ENCODE data around the gene ABAT. TPM values are rescaled to one million over a fixed set of nuclear protein-coding genes. Genes with fewer than 3 reads are reported as not detected.
A peak's percentile ranks its signal among the peaks of the same experiment; 100 is the strongest.

ABAT gene
- total RNA-seq, 8 experiments from 2014 or later: 21.2 to 125 (median 84.4) TPM

DNA sequence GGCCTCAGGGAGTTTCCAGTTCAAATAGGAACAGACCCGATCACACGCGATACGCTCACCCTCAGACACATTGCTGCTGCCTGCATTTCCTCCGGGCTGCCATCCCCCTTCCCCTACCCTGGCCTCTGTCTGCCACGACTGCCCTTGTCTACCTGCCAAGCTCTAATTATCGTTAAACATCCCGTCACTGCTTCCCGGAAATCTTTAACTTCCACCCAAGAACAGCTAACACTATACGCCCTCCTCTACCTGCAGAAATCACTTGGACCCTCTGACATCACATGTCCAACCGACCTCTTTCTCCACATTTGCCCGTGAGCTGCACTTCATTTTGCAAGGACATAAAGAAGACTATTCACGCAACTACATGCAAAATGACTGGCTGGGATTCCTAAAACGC lies 40.4 kb downstream of the ABAT start:
- H3K4me3 ChIP-seq: peak overlapping the region in 3 of 5 donors; percentile 29 to 41 (median 37)
- ATAC-seq (replicated peaks in 6 of 8): no peak
- H3K27ac ChIP-seq: peak overlapping the region; percentile 89 to 93
- in situ Hi-C loops (cut with MboI; ENCODE audit: low pct_unique_long_range_greater_than_20kb in 2 of 9, low sequenced_read_pairs in 9 of 9, unreplicated experiment in 9 of 9): no loop called here
- peaks cover 62 to 71% of the 10 kb centered on the region in 2 donors for H3K4me1 ChIP-seq (replicated peaks in 1 of 2)
- 46 to 88% (median 76%) methylated on average over 3 to 14 of the region's 14 CpGs; no CpG with 5 or more reads in 2 of the 10 experiments for WGBS, 10 experiments

DNA sequence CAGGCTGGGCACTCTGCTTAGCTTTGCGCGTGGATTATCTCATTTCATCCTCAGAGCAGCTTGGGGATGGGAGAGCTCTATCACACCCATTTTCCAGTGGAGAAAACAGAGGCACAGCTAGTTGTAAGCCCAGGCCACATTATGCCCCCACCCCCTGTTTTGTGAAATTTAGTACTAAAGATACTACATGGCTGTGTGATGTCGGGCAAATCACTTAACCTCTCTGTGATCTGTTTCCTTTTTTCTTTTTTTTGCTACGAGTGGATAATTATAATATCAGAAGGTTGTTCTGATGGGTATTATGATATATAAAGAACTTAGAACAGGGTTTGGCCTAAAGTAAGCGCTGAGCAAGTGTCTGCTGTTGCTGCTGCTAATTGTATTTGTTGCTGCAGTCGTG lies 41.6 kb downstream of the ABAT start:
- no peak overlapping the region for H3K4me3 ChIP-seq
- in situ Hi-C loops (cut with MboI; ENCODE audit: low pct_unique_long_range_greater_than_20kb in 2 of 9, low sequenced_read_pairs in 9 of 9, unreplicated experiment in 9 of 9): no loop called here
- WGBS, 10 experiments: 50 to 100% (median 93%) methylated on average over 1 to 4 of the region's 6 CpGs; no CpG with 5 or more reads in 1 of the 10 experiments

DNA sequence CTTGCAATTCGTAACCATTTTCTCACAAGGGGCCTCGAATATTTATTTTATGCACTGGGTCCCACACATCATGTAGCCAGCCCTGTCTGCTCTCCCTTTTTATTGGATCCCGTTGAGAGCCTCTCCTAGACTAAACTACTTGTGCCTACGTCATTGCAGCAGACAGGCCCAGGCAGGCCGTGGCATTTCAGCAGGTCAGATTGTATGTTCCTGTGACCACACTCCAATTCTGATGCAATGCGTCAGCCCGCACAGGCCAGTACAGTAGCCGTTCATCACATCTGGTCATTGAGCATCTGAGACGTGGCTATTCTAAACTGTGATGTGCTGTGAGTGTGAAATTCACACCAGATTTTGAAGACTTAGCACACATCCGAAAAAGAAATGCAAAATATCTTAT lies 42.2 kb downstream of the ABAT start:
- peak overlapping the region; percentile 71 to 76 for H3K27ac ChIP-seq
- peaks cover 59 to 73% of the 10 kb centered on the region in 2 donors for H3K4me1 ChIP-seq (replicated peaks in 1 of 2)
- peak in 5 of 8 experiments; percentile 35 to 61 (median 44) for ATAC-seq (replicated peaks in 6 of 8)
- in situ Hi-C loops (cut with MboI; ENCODE audit: low pct_unique_long_range_greater_than_20kb in 2 of 9, low sequenced_read_pairs in 9 of 9, unreplicated experiment in 9 of 9): no loop called here
- no peak overlapping the region for H3K4me3 ChIP-seq
- 54 to 100% (median 69%) methylated on average over 1 to 8 of the region's 10 CpGs; no CpG with 5 or more reads in 3 of the 10 experiments for WGBS, 10 experiments

More for the DNA sequence above, 41.6 kb downstream of the ABAT start:
- H3K4me1 ChIP-seq (replicated peaks in 1 of 2): peaks cover 59 to 70% of the 10 kb centered on the region in 2 donors
- H3K27ac ChIP-seq: peak overlapping the region; percentile 71 to 76
- no peak for ATAC-seq (replicated peaks in 6 of 8)

DNA sequence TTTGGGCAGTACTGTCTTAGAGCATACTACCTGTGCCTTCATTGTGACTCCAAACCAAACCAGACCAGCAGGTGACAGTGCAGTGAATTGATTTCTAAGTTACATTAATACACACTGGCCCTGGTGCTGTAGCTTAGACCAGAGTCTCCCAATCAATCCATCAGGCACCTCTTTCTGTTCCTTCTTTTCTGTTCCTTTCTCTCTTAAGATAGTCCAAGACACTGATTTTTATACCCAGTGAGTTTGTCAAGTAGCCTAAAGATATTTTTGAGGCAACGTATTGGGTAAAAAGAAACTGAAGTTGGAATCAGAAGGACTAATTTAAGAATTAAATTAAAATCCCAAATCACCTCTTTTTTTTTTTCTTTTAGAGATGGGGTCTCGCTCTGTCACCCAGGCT lies 43.1 kb downstream of the ABAT start:
- Histone ChIP-seq H3K27ac (no peak overlapping the region), H3K4me3 (no peak overlapping the region), H3K4me1 (replicated peaks in 1 of 2) (peaks cover 58 to 73% of the 10 kb centered on the region in 2 donors)
- WGBS, 10 experiments: 20 to 100% (median 91%) methylated on average over 1 to 2 of the region's 2 CpGs; no CpG with 5 or more reads in 2 of the 10 experiments
- no peak for ATAC-seq (replicated peaks in 6 of 8)
- in situ Hi-C loops (cut with MboI; ENCODE audit: low pct_unique_long_range_greater_than_20kb in 2 of 9, low sequenced_read_pairs in 9 of 9, unreplicated experiment in 9 of 9): no loop called here

DNA sequence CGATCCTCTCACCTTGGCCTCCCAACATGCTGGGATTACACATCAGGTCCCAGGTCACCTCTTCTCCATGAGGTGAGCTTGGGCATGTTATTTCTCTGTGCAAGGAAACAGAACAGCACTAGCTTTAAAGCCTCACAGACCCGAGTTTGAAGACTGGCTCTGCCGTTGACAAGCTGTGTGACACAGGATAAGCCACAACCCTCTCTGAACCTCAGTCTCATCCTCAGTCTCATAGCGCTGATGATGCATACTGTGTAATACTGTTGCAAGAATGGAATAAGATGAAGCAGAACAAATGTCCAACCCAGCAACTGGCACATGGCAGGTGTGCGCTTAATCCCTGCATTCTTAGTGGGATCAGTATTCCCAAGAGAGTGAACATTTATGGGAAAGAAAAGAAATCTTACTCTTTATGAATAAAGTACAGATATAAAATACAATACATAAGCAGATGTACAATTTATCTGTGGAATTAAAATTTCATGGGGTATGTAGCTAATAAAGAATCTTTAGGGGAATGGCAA lies 43.5 kb downstream of the ABAT start:
- 52 to 100% (median 99%) methylated on average over 1 to 4 of the region's 5 CpGs; no CpG with 5 or more reads in 2 of the 10 experiments for WGBS, 10 experiments
- Histone ChIP-seq H3K4me1 (replicated peaks in 1 of 2) (peaks cover 61 to 78% of the 10 kb centered on the region in 2 donors), H3K27ac (no peak overlapping the region), H3K4me3 (no peak overlapping the region)
- in situ Hi-C loops (cut with MboI; ENCODE audit: low pct_unique_long_range_greater_than_20kb in 2 of 9, low sequenced_read_pairs in 9 of 9, unreplicated experiment in 9 of 9): no loop called here
- ATAC-seq (replicated peaks in 6 of 8): no peak

DNA sequence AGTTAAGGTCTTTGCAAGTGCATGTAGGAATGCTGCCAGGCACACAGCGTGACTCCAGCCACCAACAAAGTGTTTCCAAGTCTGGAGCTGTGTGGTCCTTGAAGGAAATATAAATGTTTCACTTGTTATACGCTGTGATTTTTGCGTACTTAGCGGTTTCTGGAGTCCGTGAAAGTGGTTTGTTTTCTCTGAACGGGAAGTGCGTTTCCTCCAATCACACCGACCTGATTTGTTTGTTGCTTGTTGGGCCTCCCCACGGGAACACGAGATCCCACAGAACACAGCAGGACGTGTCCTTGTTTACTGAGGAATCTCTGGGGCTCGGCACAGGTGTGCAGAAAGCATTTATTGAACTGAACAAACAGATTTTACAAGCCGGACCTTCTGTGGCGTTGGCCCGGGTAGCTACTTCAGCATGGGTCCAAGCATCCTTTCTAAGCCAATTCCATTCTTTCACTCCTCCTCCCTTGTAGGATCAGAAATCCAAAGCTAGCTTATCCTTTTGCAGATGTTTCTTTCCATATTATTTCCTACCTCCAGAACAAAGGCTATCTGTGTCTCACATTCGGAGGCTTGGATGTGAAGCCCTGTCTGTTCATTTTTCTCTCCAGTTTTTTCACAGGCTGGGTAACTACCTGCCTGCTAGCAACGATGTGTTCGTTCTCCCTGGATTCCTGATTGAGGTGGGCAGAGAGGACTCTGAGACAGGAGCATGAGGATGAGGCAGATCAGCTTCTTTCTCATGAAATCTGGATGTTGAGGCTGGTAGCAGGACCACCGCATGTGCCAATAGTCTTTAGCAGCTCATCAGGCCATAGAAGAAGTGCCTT lies 44.6 kb downstream of the ABAT start:
- no peak overlapping the region for H3K4me3 ChIP-seq
- in situ Hi-C loops (cut with MboI; ENCODE audit: low pct_unique_long_range_greater_than_20kb in 2 of 9, low sequenced_read_pairs in 9 of 9, unreplicated experiment in 9 of 9): no loop called here
- no peak for ATAC-seq (replicated peaks in 6 of 8)
- WGBS, 10 experiments: 44 to 86% (median 70%) methylated on average over 3 to 18 of the region's 19 CpGs; no CpG with 5 or more reads in 1 of the 10 experiments
- peaks cover 64 to 75% of the 10 kb centered on the region in 2 donors for H3K4me1 ChIP-seq (replicated peaks in 1 of 2)
- peak overlapping the region; percentile 60 to 69 for H3K27ac ChIP-seq

DNA sequence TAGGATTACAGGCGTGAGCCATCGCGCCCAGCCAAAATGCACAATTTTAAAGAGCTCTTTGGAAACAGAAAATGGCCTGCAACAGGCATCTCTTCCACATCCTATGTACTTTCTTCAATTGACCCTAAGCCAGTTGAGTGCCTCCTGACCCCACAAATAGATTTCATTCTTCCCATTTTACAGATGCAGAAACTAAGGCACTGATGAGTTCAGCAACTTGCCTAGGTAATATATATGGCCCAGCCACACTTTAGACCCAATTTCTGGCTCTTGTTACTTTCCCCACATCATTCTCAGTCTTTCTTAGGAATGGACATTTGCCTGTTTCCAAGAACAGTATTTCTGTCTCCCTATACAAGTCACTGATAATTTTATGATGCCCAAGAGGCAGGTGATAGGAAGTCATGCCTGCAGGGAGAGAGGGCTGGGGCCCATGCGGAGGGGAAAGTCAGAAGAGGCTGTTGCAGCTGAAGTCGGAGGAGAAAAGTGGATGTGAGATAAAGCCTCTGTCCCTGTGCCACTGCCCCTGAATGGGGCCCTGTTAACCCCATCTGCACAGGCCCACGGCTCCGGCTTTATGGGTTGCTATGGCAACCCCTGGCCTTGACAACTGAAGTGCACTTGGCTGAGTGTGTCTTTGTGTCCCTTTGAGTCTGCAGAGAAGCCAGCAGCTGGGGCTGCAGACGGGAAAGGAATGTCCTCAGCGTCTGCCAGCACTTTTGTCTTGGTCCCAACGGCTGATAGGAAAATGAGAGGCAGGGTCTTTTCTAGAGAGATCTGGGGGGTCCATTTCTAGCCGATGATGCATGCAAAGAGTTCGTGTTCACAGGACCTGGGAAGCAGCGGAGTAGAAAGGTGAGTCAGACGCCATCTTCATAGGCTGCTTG lies 45.9 kb downstream of the ABAT start:
- ATAC-seq (replicated peaks in 6 of 8): peak in 6 of 8 experiments; percentile 52 to 87 (median 84)

DNA sequence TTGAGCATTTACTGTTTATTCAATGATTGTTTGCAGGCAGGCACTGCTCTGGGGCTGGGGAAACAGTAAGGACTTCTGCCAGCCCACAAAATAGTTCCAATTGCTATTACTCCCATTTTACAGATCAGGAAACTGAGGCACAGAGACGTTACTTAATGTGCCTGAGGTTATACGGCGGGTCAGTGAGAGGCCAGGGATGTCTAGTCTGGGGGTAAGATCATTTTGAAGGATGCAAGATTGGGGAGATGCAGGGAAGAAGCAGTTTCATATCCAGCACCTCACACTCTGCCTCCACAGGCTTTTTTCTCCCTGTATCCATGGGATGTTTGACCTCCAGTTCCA lies 46.5 kb downstream of the ABAT start:
- in situ Hi-C loops (cut with MboI; ENCODE audit: low pct_unique_long_range_greater_than_20kb in 2 of 9, low sequenced_read_pairs in 9 of 9, unreplicated experiment in 9 of 9): no loop called here
- peak overlapping the region; percentile 60 to 80 for H3K27ac ChIP-seq
- 38 to 68% (median 60%) methylated on average over 2 to 3 of the region's 3 CpGs; no CpG with 5 or more reads in 3 of the 10 experiments for WGBS, 10 experiments
- H3K4me3 ChIP-seq: peak overlapping the region; percentile 20 to 45 (median 27)
- peaks cover 51 to 60% of the 10 kb centered on the region in 2 donors for H3K4me1 ChIP-seq (replicated peaks in 1 of 2)
- ATAC-seq (replicated peaks in 6 of 8): no peak

More for the DNA sequence above, 45.9 kb downstream of the ABAT start:
- Histone ChIP-seq H3K4me1 (replicated peaks in 1 of 2) (peaks cover 54 to 62% of the 10 kb centered on the region in 2 donors), H3K4me3 (peak overlapping the region; percentile 20 to 45 (median 27)), H3K27ac (peak overlapping the region; percentile 60 to 80)
- in situ Hi-C loops (cut with MboI; ENCODE audit: low pct_unique_long_range_greater_than_20kb in 2 of 9, low sequenced_read_pairs in 9 of 9, unreplicated experiment in 9 of 9): no loop called here
- WGBS, 10 experiments: 0 to 100% (median 23%) methylated on average over 1 to 8 of the region's 14 CpGs; no CpG with 5 or more reads in 1 of the 10 experiments

DNA sequence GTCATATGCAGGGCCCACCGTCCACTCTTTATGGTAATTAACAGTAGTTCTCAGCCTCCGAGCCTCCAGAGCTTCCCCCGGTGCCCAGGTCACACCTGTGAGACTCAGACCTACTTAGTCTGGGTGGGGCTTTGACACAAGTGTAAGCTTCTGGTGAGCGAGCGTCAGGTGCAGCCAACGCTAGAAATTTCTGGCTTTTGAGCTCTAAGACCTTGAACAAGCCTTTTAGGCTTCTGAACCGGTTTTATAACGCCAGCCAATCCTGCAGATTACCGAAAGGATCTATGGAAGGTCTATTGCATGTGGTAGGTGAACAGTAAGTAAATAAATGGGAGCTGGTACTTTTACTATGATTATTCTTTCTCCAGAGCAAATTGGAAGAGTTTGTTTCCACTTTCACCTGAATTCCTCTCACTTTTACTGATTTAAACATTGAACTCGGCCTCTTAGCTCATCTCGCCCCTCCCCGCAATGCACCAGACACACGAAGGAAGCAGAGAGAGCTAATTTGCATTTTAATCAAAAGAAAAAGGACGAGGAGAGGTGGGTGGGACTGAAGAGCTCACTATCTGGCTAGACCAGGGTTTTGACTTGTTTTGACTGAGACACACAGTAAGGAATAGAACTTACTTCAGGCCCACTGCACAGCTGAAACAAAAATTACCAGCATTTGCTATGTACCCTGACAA lies 47.1 kb downstream of the ABAT start:
- in situ Hi-C loops (cut with MboI; ENCODE audit: low pct_unique_long_range_greater_than_20kb in 2 of 9, low sequenced_read_pairs in 9 of 9, unreplicated experiment in 9 of 9): no loop called here
- Histone ChIP-seq H3K27ac (peak overlapping the region; percentile 60 to 80), H3K4me1 (replicated peaks in 1 of 2) (peaks cover 49 to 58% of the 10 kb centered on the region in 2 donors), H3K4me3 (peak overlapping the region; percentile 20 to 45 (median 27))
- ATAC-seq (replicated peaks in 6 of 8): peak in 5 of 8 experiments; percentile 9 to 51 (median 33)
- 0 to 74% (median 31%) methylated on average over 1 to 12 of the region's 14 CpGs; no CpG with 5 or more reads in 2 of the 10 experiments for WGBS, 10 experiments

DNA sequence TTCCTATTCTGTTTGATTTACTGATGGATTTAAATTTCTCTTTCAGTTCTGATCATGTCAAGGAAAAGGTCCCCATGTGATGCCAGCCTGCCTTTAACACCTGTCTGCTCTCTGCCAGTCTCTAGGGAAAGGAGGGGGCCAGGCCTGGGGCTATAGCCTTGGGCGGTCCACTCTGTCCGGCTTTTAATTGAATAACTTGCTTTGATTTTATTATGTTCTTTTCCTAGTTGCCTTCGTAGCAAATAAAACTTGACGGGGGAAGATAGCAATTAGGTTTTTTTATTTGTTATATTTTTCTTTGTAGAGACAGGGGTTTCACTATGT lies 47.6 kb downstream of the ABAT start:
- WGBS, 10 experiments: 27 to 100% (median 80%) methylated on average over 1 to 4 of the region's 4 CpGs; no CpG with 5 or more reads in 1 of the 10 experiments
- peak in 1 of 8 experiments; percentile 2 for ATAC-seq (replicated peaks in 6 of 8)
- in situ Hi-C loops (cut with MboI; ENCODE audit: low pct_unique_long_range_greater_than_20kb in 2 of 9, low sequenced_read_pairs in 9 of 9, unreplicated experiment in 9 of 9): no loop called here
- Histone ChIP-seq H3K4me3 (peak overlapping the region in 4 of 5 donors; percentile 26 to 45 (median 32)), H3K27ac (peak overlapping the region; percentile 60 to 80), H3K4me1 (replicated peaks in 1 of 2) (peaks cover 49 to 56% of the 10 kb centered on the region in 2 donors)

DNA sequence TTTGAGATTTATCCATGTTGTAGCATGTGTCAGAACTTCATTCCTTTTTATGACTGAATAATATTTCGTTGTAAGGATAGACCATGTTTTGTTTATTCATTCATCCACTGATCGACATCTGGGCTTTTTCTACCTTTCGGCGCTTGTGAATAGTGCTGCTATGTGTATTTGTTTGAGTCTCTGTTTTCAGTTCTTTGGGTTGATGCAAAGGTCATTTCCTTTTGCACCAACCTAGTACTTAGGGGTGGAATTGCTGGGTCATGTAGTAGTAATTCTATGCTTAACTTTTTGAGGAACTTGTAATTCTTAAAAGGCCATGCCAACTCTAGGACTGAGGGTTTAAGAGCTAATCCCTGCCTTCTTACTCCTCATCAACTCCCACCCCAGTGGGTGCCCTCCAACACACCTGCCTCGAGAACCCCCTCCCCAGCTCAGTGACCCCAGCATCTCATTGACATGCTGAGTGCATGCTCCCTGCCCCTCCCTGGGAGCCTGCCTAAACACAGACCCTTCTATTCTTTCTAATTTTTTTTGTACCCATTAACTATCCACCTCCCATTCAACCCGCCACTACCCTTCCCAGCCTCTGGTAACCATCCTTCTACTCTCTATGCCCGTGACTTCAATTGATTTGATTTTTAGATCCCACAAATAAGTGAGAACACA lies 51.2 kb downstream of the ABAT start:
- peaks cover 44 to 46% of the 10 kb centered on the region in 2 donors for H3K4me1 ChIP-seq (replicated peaks in 1 of 2)
- no peak overlapping the region for H3K27ac ChIP-seq
- no peak overlapping the region for H3K4me3 ChIP-seq
- in situ Hi-C loops (cut with MboI; ENCODE audit: low pct_unique_long_range_greater_than_20kb in 2 of 9, low sequenced_read_pairs in 9 of 9, unreplicated experiment in 9 of 9): no loop called here
- ATAC-seq (replicated peaks in 6 of 8): no peak
- WGBS, 10 experiments: 50 to 100% (median 92%) methylated on average over 1 to 6 of the region's 7 CpGs; no CpG with 5 or more reads in 1 of the 10 experiments
